HUES64 (cell line): ENCODE data around the gene ATP11C.
A peak's percentile ranks its signal among the peaks of the same experiment; 100 is the strongest.

Experiments used
- H3K27ac ChIP-seq: 2 replicates; pipeline ENCODE4 v1.7.0; 2013; ENCODE audit warnings: low read depth, low read length, inconsistent platforms
- H3K27me3 ChIP-seq: 2 replicates; pipeline ENCODE4 v1.6.1; 2013; ENCODE audit warnings: mild to moderate bottlenecking, low read length; ENCODE audit not compliant: insufficient read depth
- H3K36me3 ChIP-seq: 2 replicates; pipeline ENCODE4 v1.6.1; 2013; ENCODE audit warnings: mild to moderate bottlenecking, low read length; ENCODE audit not compliant: insufficient read depth
- H3K4me1 ChIP-seq: 2 replicates; pipeline ENCODE4 v1.6.1; 2013; ENCODE audit warnings: mild to moderate bottlenecking, low read length, moderate library complexity; ENCODE audit not compliant: insufficient read depth
- H3K4me3 ChIP-seq: 2 replicates; pipeline ENCODE4 v1.5.1; 2013; ENCODE audit warnings: mild to moderate bottlenecking, low read length, moderate library complexity
- H3K9ac ChIP-seq: 2 replicates; pipeline ENCODE4 v1.6.1; 2013; ENCODE audit warnings: mild to moderate bottlenecking, low read depth, low read length
- H3K9me3 ChIP-seq: 2 replicates; pipeline ENCODE4 v1.6.1; 2013; ENCODE audit warnings: low read depth, low read length; ENCODE audit not compliant: insufficient read depth
- WGBS: fragments of 150-250, 120-280 bp; methylation state at CpG from one replicate; pipeline ENCODE4 v1.1.7; 2013; ENCODE audit warnings: missing lambda C conversion rate; 5-methylcytosine and 5-hydroxymethylcytosine counted together

The ATP11C gene

DNA sequence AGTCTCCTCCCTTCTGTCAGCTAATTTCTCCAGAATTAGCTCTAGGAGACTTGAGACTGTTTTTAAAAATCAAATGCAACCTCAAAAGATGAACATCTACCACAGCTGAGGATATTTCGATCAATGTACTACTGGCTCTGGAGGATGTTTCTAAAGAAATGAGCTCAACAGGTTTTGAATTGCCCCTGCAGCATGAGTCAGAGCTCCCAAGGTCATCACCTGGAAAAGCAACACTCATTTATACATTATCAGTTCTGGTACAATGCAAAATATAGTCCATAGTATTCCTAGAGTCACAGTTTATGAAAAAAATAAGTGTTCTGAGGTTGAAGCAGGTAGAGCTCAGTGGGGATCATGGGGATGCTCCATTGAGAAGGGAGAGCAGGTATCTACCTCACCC lies 174.0 kb downstream of the ATP11C start:
- H3K4me3 ChIP-seq, result no peak overlapping the region
- WGBS, result 100% methylated on average over 1 of the region's 1 CpG
- H3K4me1 ChIP-seq, result peaks cover 4% of the 10 kb centered on the region; the same call in 1 of the 2 replicates
- no peak overlapping the region for H3K27ac ChIP-seq
- H3K9ac ChIP-seq, result no peak overlapping the region
- no peaks in the 10 kb centered on the region for H3K27me3 ChIP-seq
- H3K36me3 ChIP-seq, result peaks cover 22% of the 10 kb centered on the region; the same call in 1 of the 2 replicates
- no peaks in the 10 kb centered on the region for H3K9me3 ChIP-seq

DNA sequence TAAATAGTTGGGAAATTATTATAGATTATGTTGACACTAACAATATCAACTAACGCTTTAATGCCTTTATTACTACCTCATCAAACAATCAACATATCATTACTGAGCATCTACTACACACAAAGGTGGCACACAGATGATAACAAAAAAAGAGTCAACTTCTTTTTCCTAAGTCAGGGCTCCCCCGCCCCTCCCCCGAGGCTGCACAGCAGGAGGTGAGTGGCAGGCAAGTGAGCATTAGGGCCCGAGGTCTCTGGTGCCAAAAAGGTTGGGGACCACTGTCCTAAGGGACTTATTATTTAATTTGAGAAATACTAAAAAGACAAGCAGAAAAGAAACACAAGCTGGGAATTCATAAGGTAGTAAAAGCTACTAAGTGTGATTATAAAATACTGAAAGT lies 174.6 kb downstream of the ATP11C start:
- WGBS, result 88% methylated on average over 1 of the region's 4 CpGs
- Histone ChIP-seq H3K27me3 (no peaks in the 10 kb centered on the region), H3K9me3 (no peaks in the 10 kb centered on the region)

DNA sequence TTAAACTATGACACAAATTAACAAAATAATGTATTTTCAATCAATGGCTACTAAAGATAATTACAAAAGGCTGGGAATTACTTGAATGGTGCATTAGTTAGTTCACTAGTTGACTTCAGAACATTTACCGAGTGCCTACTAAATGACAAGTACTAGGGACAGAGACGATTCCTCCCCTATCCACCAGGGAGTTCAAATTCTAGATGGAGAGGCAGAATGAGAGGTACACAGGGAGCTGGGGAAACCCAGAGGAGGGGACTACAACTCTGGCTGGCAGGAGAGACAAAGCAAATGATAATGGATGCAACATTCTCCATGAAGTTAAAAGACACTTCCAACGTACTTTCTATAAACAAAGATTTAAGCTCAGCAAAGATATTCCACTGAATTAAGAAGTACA lies 181.8 kb downstream of the ATP11C start:
- 92% methylated on average over 2 of the region's 3 CpGs for WGBS
- no peaks in the 10 kb centered on the region for H3K9me3 ChIP-seq
- H3K27ac ChIP-seq, result no peak overlapping the region
- no peaks in the 10 kb centered on the region for H3K27me3 ChIP-seq
- H3K4me3 ChIP-seq, result no peak overlapping the region
- H3K4me1 ChIP-seq, result no peaks in the 10 kb centered on the region
- no peak overlapping the region for H3K9ac ChIP-seq
- peaks cover 12% of the 10 kb centered on the region for H3K36me3 ChIP-seq

More for the DNA sequence above, 174.6 kb downstream of the ATP11C start:
- Histone ChIP-seq H3K4me3 (no peak overlapping the region), H3K36me3 (peaks cover 22% of the 10 kb centered on the region; the same call in 1 of the 2 replicates), H3K4me1 (peaks cover 4% of the 10 kb centered on the region; the same call in 1 of the 2 replicates), H3K27ac (no peak overlapping the region), H3K9ac (no peak overlapping the region)

DNA sequence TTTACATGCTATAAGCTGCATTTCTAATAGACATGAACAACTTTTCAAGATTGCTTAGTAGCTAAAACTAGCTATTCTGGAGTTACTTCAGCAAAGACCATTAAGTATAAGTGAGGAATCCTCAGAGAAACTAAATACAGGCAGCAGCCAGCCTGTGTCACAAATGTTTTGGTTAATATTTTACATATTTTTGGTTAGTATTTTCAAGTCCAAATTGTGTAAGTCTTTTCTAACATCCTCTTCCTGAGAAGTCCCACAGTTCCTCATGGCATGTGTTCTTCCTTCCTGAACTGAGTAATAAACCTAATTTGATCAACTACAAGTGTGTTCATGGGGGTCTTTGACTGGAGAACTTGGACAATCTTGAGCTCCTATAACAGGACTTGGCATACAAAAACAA lies 182.5 kb downstream of the ATP11C start:
- Histone ChIP-seq H3K27ac (no peak overlapping the region), H3K36me3 (peaks cover 8% of the 10 kb centered on the region), H3K4me1 (no peaks in the 10 kb centered on the region), H3K9ac (no peak overlapping the region), H3K27me3 (no peaks in the 10 kb centered on the region), H3K9me3 (no peaks in the 10 kb centered on the region), H3K4me3 (no peak overlapping the region)

DNA sequence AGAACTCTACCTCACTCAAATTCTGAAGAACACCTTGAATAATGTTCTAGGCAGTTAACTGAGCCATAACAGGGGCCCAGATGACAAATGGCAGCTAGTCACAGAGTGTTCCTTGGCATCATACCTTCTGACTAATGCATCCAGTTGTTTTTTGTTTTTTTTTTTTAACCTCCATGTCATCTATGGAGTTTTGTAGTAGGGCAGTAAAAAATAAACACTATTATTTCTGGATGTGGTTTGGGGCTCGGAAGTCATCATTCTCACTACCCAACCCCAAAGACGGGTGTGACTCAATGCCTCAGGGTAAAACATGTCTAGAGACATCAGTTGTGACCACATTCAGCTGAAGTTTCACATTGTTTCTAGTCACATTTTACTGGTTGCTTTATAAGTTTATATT lies 193.7 kb downstream of the ATP11C start:
- peaks cover 3% of the 10 kb centered on the region; the same call in 1 of the 2 replicates for H3K4me1 ChIP-seq
- no peak overlapping the region for H3K4me3 ChIP-seq
- peaks cover 14% of the 10 kb centered on the region; the same call in 1 of the 2 replicates for H3K36me3 ChIP-seq
- no peaks in the 10 kb centered on the region for H3K9me3 ChIP-seq
- no peak overlapping the region for H3K9ac ChIP-seq
- H3K27ac ChIP-seq, result no peak overlapping the region
- 83% methylated on average over 1 of the region's 2 CpGs for WGBS
- no peaks in the 10 kb centered on the region for H3K27me3 ChIP-seq

DNA sequence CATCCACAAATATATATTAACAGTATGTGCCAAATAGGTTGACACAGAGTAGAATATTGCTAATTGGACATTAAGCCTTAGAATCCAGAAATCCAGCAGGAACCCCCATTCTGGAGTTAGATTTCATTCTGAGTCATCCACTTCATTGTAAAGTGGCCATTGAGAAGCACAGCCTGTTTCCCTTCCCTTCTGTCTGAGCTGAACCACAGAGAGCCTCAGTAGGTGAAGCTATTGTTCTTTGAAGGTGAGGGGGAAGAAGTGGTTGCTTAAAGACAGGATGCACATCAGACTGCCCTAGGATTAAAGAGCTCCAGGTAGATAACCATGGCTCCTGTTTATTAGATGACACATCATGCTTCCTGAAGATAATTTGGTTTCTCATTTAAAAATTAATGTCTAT lies 194.3 kb downstream of the ATP11C start:
- H3K9ac ChIP-seq, result no peak overlapping the region
- H3K9me3 ChIP-seq, result no peaks in the 10 kb centered on the region
- H3K36me3 ChIP-seq, result peaks cover 12% of the 10 kb centered on the region; the same call in 1 of the 2 replicates
- peaks cover 3% of the 10 kb centered on the region; the same call in 1 of the 2 replicates for H3K4me1 ChIP-seq
- H3K27me3 ChIP-seq, result no peaks in the 10 kb centered on the region
- no peak overlapping the region for H3K4me3 ChIP-seq
- no peak overlapping the region for H3K27ac ChIP-seq

DNA sequence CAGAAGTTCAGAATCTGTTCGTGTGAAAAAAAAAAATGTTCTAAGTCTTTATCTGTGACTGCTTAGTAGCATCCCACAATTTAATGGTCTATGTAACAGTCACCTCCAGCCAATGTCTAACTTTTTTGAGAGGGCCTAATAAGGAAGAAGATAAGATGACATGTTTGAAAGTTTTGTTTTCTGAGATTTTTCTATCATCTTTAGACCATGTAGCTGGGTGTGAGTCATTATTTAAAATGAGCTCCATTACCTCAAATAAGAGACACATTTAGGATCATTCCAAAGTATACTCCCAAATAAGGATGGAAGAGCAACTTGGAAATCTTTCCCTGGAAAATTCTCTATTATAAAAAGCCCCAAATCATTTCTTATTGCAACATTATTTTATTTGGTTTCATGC lies 196.7 kb downstream of the ATP11C start:
- H3K27me3 ChIP-seq, result no peaks in the 10 kb centered on the region
- H3K9ac ChIP-seq, result no peak overlapping the region
- no peak overlapping the region for H3K27ac ChIP-seq
- peaks cover 3% of the 10 kb centered on the region; the same call in 1 of the 2 replicates for H3K4me1 ChIP-seq
- H3K36me3 ChIP-seq, result peaks cover 20% of the 10 kb centered on the region
- 100% methylated on average over 1 of the region's 1 CpG for WGBS
- no peaks in the 10 kb centered on the region for H3K9me3 ChIP-seq
- no peak overlapping the region for H3K4me3 ChIP-seq

DNA sequence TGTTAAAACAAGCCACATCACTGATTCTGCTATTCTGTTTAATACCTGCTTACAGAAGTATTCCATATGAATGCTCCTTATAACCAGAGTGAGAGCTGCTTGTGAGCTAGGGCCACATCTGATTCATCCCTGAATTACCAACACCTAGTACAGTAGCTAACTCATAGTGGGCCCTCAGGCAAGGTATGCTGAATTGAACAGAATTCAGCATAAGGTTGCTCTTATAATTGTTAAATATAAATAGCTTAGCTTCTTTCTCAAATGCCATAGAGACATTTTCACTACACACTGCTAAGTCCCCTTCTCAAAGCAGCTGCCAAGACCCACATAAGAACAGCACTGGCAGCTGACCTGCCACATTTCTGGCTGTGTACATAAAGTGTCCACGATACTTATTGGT lies 197.9 kb downstream of the ATP11C start:
- Histone ChIP-seq H3K27me3 (no peaks in the 10 kb centered on the region), H3K36me3 (peaks cover 15% of the 10 kb centered on the region), H3K27ac (no peak overlapping the region), H3K4me3 (no peak overlapping the region), H3K9me3 (no peaks in the 10 kb centered on the region), H3K9ac (no peak overlapping the region), H3K4me1 (peaks cover 3% of the 10 kb centered on the region; the same call in 1 of the 2 replicates)
- 88% methylated on average over 1 of the region's 1 CpG for WGBS

DNA sequence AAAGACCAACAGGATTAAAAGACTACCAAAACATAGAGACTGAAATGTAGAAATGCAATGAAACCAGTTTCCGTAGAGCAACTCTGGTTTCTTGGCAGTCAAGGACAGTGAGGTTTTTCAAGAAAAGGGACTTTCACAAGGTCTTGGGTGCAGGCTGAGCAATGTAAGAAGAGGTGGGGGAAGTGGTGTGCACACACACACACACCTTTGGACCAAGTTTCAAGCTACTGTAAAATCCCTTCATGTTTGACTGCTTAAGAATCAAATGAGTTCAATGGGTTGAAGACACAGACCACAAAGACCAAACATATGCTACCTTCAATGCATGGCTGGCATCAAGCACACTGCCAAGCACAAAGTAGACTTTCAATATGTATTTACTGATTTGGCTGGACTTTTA lies 207.1 kb downstream of the ATP11C start:
- Histone ChIP-seq H3K27ac (no peak overlapping the region), H3K9me3 (no peaks in the 10 kb centered on the region), H3K36me3 (0 out of 2 replicates have a peak, but pooled peaks cover 2% of the 10 kb centered on the region), H3K9ac (no peak overlapping the region), H3K4me1 (no peaks in the 10 kb centered on the region; the same call in 1 of the 2 replicates), H3K27me3 (no peaks in the 10 kb centered on the region), H3K4me3 (no peak overlapping the region)
- WGBS, result 100% methylated on average over 1 of the region's 1 CpG

DNA sequence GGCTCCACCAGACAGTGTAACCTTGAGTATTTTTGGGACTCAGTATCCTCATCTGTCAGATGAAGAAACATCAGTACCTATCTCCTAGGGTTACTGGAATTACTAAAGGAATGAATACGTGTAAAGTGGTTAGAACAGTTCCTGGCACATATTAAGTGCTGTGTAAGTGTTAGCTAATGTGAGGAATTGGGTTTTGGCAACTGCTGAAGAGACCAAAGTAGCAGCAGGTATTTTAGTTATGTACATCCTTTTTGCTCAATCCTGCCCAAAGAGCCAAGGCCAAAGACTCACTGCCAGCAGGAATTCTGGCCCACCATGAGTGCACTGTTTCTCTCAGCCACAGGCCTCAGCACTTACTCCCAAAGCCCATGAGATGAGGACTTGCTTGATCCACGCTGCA lies 208.2 kb downstream of the ATP11C start:
- H3K9me3 ChIP-seq, result no peaks in the 10 kb centered on the region
- no peak overlapping the region for H3K9ac ChIP-seq
- no peaks in the 10 kb centered on the region for H3K27me3 ChIP-seq
- WGBS, result 90% methylated on average over 2 of the region's 2 CpGs
- peaks cover 4% of the 10 kb centered on the region; the same call in 1 of the 2 replicates for H3K4me1 ChIP-seq
- no peak overlapping the region for H3K27ac ChIP-seq
- no peak overlapping the region for H3K4me3 ChIP-seq
- 0 out of 2 replicates have a peak, but pooled peaks cover 2% of the 10 kb centered on the region for H3K36me3 ChIP-seq

DNA sequence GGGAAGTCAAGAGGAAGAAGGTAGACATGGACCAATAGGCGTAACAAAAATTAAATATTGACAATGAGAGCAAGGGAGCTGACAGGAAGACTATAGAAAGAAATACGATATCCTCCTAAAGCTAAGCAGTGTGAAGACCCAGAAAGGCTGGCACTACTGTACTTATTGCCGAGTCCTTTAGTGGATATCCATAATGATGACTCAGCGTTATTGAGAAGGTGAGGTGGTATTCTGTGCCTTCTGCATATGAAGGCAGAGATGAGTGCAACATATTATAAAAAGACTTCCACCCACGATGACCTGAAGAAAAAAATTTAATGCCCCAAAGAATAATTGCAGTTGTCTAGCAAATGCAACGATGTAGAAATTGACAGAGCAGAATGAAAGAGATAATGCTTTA lies 211.9 kb downstream of the ATP11C start:
- Histone ChIP-seq H3K9ac (no peak overlapping the region), H3K27ac (no peak overlapping the region), H3K9me3 (no peaks in the 10 kb centered on the region), H3K36me3 (no peaks in the 10 kb centered on the region), H3K4me3 (no peak overlapping the region), H3K4me1 (peaks cover 6% of the 10 kb centered on the region; the same call in 1 of the 2 replicates), H3K27me3 (no peaks in the 10 kb centered on the region)
- 89% methylated on average over 5 of the region's 6 CpGs for WGBS

DNA sequence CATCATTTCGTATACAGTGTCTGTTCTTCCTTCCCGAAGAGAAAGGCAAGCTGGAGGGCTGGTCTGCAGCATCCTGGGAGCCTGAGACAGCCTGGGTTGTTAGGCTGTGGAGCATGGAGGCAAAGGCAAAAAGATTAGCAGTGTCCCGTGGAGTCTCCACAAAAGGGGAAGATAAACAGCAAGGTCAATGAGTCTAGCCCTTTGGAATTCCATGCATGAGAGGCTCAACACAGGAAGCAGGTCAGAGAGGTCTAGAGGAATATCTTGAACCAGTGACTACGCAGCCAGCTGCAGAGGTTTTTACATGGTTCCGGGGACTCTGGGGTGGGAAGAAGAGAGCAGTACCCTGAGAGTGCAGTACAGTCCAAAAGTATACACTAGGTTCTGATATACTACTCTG lies 212.7 kb downstream of the ATP11C start:
- H3K27me3 ChIP-seq, result no peaks in the 10 kb centered on the region
- H3K4me1 ChIP-seq, result peaks cover 6% of the 10 kb centered on the region; the same call in 1 of the 2 replicates
- 27% methylated on average over 5 of the region's 5 CpGs for WGBS
- no peaks in the 10 kb centered on the region for H3K36me3 ChIP-seq
- no peak overlapping the region for H3K4me3 ChIP-seq
- no peak overlapping the region for H3K9ac ChIP-seq
- no peaks in the 10 kb centered on the region for H3K9me3 ChIP-seq
- peak overlapping the region; percentile 52; the same call in 1 of the 2 replicates for H3K27ac ChIP-seq
